CD4-positive, CD25-positive, alpha-beta regulatory T cell (primary cell): Measurements from ENCODE around the gene ARHGEF40. TPM values are rescaled to one million over a fixed set of nuclear protein-coding genes. Genes with fewer than 3 reads are reported as not detected.

Source experiments
- ATAC-seq, 2 donors: fragments of 150-1000 bp; cut with Tn5 transposase; one replicate each; pipeline ENCODE4 v1.10.0; 2021; ENCODE audit warnings: low read depth in 2 of 2, moderate number of reproducible peaks in 2 of 2, moderate library complexity in 1 of 2
- DNase-seq, 3 donors: peaks; one replicate each; pipeline versions ENCODE4 v3.0.0 to v3.0.0-alpha.2; 2012 to 2022; ENCODE audit warnings: mixed read lengths in 1 of 3
- H3K27ac ChIP-seq: one replicate; pipeline ENCODE4 v1.7.0; 2013; ENCODE audit warnings: mild to moderate bottlenecking, low read length; ENCODE audit not compliant: insufficient read depth, poor library complexity, severe bottlenecking
- H3K27me3 ChIP-seq: one replicate; pipeline ENCODE4 v1.7.0; 2013; ENCODE audit warnings: low read length; ENCODE audit not compliant: control insufficient read depth, insufficient read depth
- H3K36me3 ChIP-seq: one replicate; pipeline ENCODE4 v1.7.0; 2013; ENCODE audit warnings: mild to moderate bottlenecking, low read length, moderate library complexity; ENCODE audit not compliant: control insufficient read depth, insufficient read depth
- H3K4me1 ChIP-seq: 2 replicates; pipeline ENCODE4 v1.7.0; 2013; ENCODE audit warnings: mild to moderate bottlenecking, low read length; ENCODE audit not compliant: insufficient read depth, control insufficient read depth, poor library complexity, severe bottlenecking
- H3K4me3 ChIP-seq: one replicate; pipeline ENCODE4 v1.7.0; 2013; ENCODE audit warnings: low read depth, mild to moderate bottlenecking, low read length, moderate library complexity
- H3K9me3 ChIP-seq, 2 experiments: 1 replicate in 1 of 2; 2 replicates in 1 of 2; pipeline ENCODE4 v1.7.0; 2013; ENCODE audit warnings: low read length in 2 of 2, mild to moderate bottlenecking in 1 of 2, moderate library complexity in 1 of 2; ENCODE audit not compliant: control insufficient read depth in 2 of 2
- H3K27ac Mint-ChIP-seq, 3 donors: one replicate each; pipeline ENCODE4 v1.8.0; 2020 to 2022; ENCODE audit warnings: mild to moderate bottlenecking in 3 of 3, mixed read lengths in 3 of 3, moderate library complexity in 2 of 3
- H3K27me3 Mint-ChIP-seq: one replicate; pipeline ENCODE4 v1.8.0; 2022; ENCODE audit warnings: mild to moderate bottlenecking, mixed read lengths
- H3K36me3 Mint-ChIP-seq: one replicate; pipeline ENCODE4 v1.8.0; 2020; ENCODE audit warnings: mixed read lengths
- H3K4me1 Mint-ChIP-seq, 4 donors: one replicate each; pipeline ENCODE4 v1.8.0; 2020 to 2022; ENCODE audit warnings: mixed read lengths in 4 of 4, mild to moderate bottlenecking in 1 of 4
- H3K4me3 Mint-ChIP-seq, 4 donors: one replicate each; pipeline ENCODE4 v1.8.0; 2020 to 2022; ENCODE audit warnings: mild to moderate bottlenecking in 4 of 4, mixed read lengths in 4 of 4, moderate library complexity in 3 of 4
- H3K9me3 Mint-ChIP-seq, 7 donors: one replicate each; pipeline ENCODE4 v1.8.0; 2020 to 2022; ENCODE audit warnings: mixed read lengths in 7 of 7, mild to moderate bottlenecking in 3 of 7, moderate library complexity in 2 of 7
- polyA plus RNA-seq, 4 donors: library from polyadenylated mRNA; unstranded; fragments of 300-500 nt; fragmentation: Illumina TruSeq; gene quantifications; one replicate each; pipeline ENCODE4 v1.2.3, GENCODE V29; 2021
- total RNA-seq: library from RNA; stranded (reverse); gene quantifications from one replicate; pipeline ENCODE4 v1.2.3, GENCODE V29; 2022

ARHGEF40 gene
- total and polyA plus RNA-seq, 5 donors from 2014 or later: 0.07 to 7.4 (median 0.64) TPM; not detected in 2

DNA sequence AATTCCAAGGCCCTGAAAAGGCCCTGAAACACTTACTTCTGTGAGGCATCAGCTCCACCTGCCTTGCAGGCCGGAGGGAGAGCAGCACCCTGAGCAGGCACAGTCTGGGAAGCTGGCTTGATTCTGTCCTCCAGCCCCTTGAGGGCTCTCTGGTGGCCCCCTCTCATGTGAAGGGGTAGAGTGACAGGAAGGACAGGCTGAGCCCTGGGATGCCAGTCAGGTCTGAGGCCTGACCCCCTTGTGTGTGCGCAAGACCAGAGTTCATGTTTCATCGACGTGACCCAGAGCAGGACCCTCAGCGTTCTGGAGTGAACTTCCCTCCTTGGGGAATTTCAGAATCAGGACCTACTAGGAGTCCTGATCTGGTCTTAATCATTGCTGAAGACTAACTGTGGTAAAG is 11.2 kb upstream of the ARHGEF40 start:
- no peaks in the 10 kb centered on the region for H3K4me1 Mint-ChIP-seq
- no peaks in the 10 kb centered on the region for H3K36me3 Mint-ChIP-seq
- Histone ChIP-seq H3K27ac (no peak overlapping the region), H3K9me3 (no peaks in the 10 kb centered on the region), H3K4me1 (no peaks in the 10 kb centered on the region), H3K4me3 (no peak overlapping the region), H3K27me3 (peaks cover 14% of the 10 kb centered on the region), H3K36me3 (no peaks in the 10 kb centered on the region)
- ATAC-seq: no peak
- H3K9me3 Mint-ChIP-seq: peaks cover 0 to 1% (median 0%) of the 10 kb centered on the region in 7 donors
- H3K27ac Mint-ChIP-seq: no peak overlapping the region
- peaks cover 41% of the 10 kb centered on the region for H3K27me3 Mint-ChIP-seq
- no peak overlapping the region for H3K4me3 Mint-ChIP-seq
- DNase-seq: no peak

DNA sequence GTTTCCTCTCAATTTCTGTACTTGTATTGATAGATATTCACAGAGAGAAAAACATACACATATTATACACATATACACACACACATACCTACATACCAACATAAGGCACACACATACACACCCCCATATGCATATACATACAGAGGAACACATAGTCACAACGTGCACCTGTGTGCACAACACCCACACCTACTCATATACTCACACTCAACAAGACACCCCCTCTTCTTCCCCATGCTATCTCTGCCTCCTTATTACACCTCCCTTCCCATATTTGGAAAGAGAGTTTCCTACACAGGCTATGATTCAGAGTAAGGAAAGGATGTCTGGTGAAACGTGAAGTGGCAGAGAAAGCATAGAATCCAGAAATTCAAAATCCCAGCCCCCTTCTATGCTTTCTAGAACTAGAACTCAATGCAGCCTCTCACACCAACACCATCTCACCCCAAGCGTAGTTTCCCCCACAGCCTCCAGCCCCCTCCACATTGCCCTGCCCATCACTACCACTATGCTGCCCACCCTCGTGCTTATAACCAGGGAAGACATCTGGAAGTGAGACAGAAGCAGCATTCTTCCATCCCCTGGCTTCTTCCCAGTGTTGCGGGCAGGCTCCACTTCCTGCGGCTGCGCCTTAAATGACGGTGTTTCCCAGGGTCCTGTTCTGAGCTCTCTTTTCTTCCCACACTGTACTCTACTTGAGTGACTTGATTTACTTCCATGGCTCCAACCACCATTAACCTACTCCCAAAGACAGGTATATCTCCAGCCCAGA is 10.1 kb upstream of the ARHGEF40 start:
- H3K27me3 Mint-ChIP-seq: peaks cover 47% of the 10 kb centered on the region
- H3K4me3 Mint-ChIP-seq: no peak overlapping the region
- Histone ChIP-seq H3K36me3 (no peaks in the 10 kb centered on the region), H3K9me3 (no peaks in the 10 kb centered on the region), H3K4me3 (no peak overlapping the region), H3K4me1 (no peaks in the 10 kb centered on the region), H3K27me3 (peaks cover 14% of the 10 kb centered on the region), H3K27ac (no peak overlapping the region)
- H3K36me3 Mint-ChIP-seq: no peaks in the 10 kb centered on the region
- H3K4me1 Mint-ChIP-seq: no peaks in the 10 kb centered on the region
- DNase-seq (no peak), ATAC-seq (no peak)
- no peak overlapping the region for H3K27ac Mint-ChIP-seq
- H3K9me3 Mint-ChIP-seq: peaks cover 0 to 1% (median 0%) of the 10 kb centered on the region in 7 donors

- no peak for ATAC-seq
- H3K36me3 ChIP-seq: no peaks in the 10 kb centered on the region
- H3K27me3 ChIP-seq: peaks cover 17% of the 10 kb centered on the region
- H3K9me3 Mint-ChIP-seq: peaks cover 0 to 1% (median 0%) of the 10 kb centered on the region in 7 donors
- peaks cover 54% of the 10 kb centered on the region for H3K27me3 Mint-ChIP-seq
- no peak overlapping the region for H3K4me3 ChIP-seq
- no peaks in the 10 kb centered on the region for H3K9me3 ChIP-seq
- H3K4me1 ChIP-seq: no peaks in the 10 kb centered on the region
- H3K27ac Mint-ChIP-seq: no peak overlapping the region
- no peak for DNase-seq
- H3K4me1 Mint-ChIP-seq: no peaks in the 10 kb centered on the region
- H3K4me3 Mint-ChIP-seq: no peak overlapping the region
- no peaks in the 10 kb centered on the region for H3K36me3 Mint-ChIP-seq
- H3K27ac ChIP-seq: no peak overlapping the region
Measured at GRCh38 chr14:21060614-21061346, 9.3 kb upstream of the ARHGEF40 start.

- Histone ChIP-seq H3K36me3 (no peaks in the 10 kb centered on the region), H3K27me3 (peaks cover 17% of the 10 kb centered on the region), H3K4me3 (no peak overlapping the region), H3K9me3 (no peaks in the 10 kb centered on the region), H3K27ac (no peak overlapping the region), H3K4me1 (no peaks in the 10 kb centered on the region)
- Mint-ChIP-seq H3K4me1 (no peaks in the 10 kb centered on the region), H3K36me3 (no peaks in the 10 kb centered on the region), H3K27ac (no peak overlapping the region), H3K27me3 (peaks cover 57% of the 10 kb centered on the region), H3K9me3 (peaks cover 0 to 1% (median 0%) of the 10 kb centered on the region in 7 donors), H3K4me3 (no peak overlapping the region)
- DNase-seq (no peak), ATAC-seq (no peak)
Measured at GRCh38 chr14:21061347-21061668, 8.8 kb upstream of the ARHGEF40 start.

DNA sequence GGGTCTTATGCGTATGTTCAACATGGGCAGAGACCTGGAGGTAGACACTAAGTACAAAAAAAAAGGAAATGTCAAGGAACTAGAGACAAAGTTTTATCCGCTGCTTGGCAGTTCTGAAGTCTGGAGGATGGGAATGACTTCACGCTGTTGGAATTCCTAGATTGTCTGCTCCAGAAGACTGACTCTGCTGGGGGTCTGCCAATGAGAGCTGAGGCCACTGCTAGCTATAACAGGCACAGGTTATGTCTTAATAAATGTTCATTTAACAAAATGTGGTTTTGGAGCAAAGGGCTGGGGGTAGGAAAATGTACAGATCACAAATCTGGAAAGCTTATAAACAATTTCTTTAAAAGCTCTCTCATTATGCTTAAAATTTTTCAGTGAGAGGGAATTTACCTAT is 6.6 kb upstream of the ARHGEF40 start:
- no peak overlapping the region for H3K27ac ChIP-seq
- H3K9me3 ChIP-seq: no peaks in the 10 kb centered on the region
- Mint-ChIP-seq H3K4me3 (no peak overlapping the region), H3K27ac (no peak overlapping the region), H3K27me3 (peaks cover 78% of the 10 kb centered on the region), H3K36me3 (no peaks in the 10 kb centered on the region), H3K4me1 (peaks cover 0 to 5% (median 2%) of the 10 kb centered on the region in 4 donors), H3K9me3 (peaks cover 0 to 1% (median 0%) of the 10 kb centered on the region in 7 donors)
- no peaks in the 10 kb centered on the region for H3K36me3 ChIP-seq
- H3K4me3 ChIP-seq: no peak overlapping the region
- H3K4me1 ChIP-seq: peaks cover 1% of the 10 kb centered on the region
- H3K27me3 ChIP-seq: peaks cover 34% of the 10 kb centered on the region
- DNase-seq (no peak), ATAC-seq (no peak)

- ATAC-seq (no peak), DNase-seq (peak in 2 of 3 donors; percentile 18 to 19)
- H3K27me3 ChIP-seq: peaks cover 31% of the 10 kb centered on the region
Measured at GRCh38 chr14:21066882-21067502, 3.1 kb upstream of the ARHGEF40 start.

GRCh38 chr14:21068521-21069387 is 1.4 kb upstream of the ARHGEF40 start:
- Mint-ChIP-seq H3K9me3 (peaks cover 0 to 3% (median 0%) of the 10 kb centered on the region in 7 donors), H3K36me3 (peaks cover 4% of the 10 kb centered on the region), H3K27ac (peak overlapping the region in 2 of 3 donors; percentile 47 to 55), H3K27me3 (peaks cover 86% of the 10 kb centered on the region), H3K4me3 (peak overlapping the region; percentile 81 to 91 (median 84)), H3K4me1 (peaks cover 0 to 37% (median 20%) of the 10 kb centered on the region in 4 donors)
- DNase-seq (peak; percentile 37 to 62 (median 52)), ATAC-seq (peak; percentile 67 to 72)
- H3K9me3 ChIP-seq: no peaks in the 10 kb centered on the region
- peaks cover 34% of the 10 kb centered on the region for H3K4me1 ChIP-seq
- H3K4me3 ChIP-seq: peak overlapping the region; percentile 26
- peaks cover 42% of the 10 kb centered on the region for H3K27me3 ChIP-seq
- no peaks in the 10 kb centered on the region for H3K36me3 ChIP-seq
- no peak overlapping the region for H3K27ac ChIP-seq

More at GRCh38 chr14:21066882-21067502, 3.1 kb upstream of the ARHGEF40 start:
- H3K27me3 Mint-ChIP-seq: peaks cover 86% of the 10 kb centered on the region
- H3K4me3 Mint-ChIP-seq: no peak overlapping the region
- Histone ChIP-seq H3K4me3 (no peak overlapping the region), H3K27ac (no peak overlapping the region), H3K9me3 (no peaks in the 10 kb centered on the region), H3K4me1 (peaks cover 34% of the 10 kb centered on the region), H3K36me3 (no peaks in the 10 kb centered on the region)
- H3K9me3 Mint-ChIP-seq: peaks cover 0 to 2% (median 0%) of the 10 kb centered on the region in 7 donors
- H3K36me3 Mint-ChIP-seq: no peaks in the 10 kb centered on the region
- H3K4me1 Mint-ChIP-seq: peaks cover 0 to 36% (median 19%) of the 10 kb centered on the region in 4 donors
- no peak overlapping the region for H3K27ac Mint-ChIP-seq
